Gastrocnemius medialis (tissue), 4 donors: ENCODE results near the gene CCDC192.

Experiments used
- CTCF ChIP-seq, 5 experiments: fragments of 450-650 bp in 3 of 5; fragments of 200-600 bp in 2 of 5; sonication (generic) in 2 of 5; IDR thresholded peaks in 4 of 5; conservative IDR thresholded peaks in 1 of 5; 1 replicate in 4 of 5; 2 replicates in 1 of 5; pipeline ENCODE4 v1.5.1; 2016 to 2019; ENCODE audit warnings: antibody characterized with exemption in 5 of 5, mild to moderate bottlenecking in 3 of 5, moderate library complexity in 3 of 5
- POLR2A ChIP-seq, 2 donors: fragments of 450-650 bp; IDR thresholded peaks; one replicate each; pipeline ENCODE4 v1.6.1; 2017; ENCODE audit warnings: antibody characterized with exemption in 2 of 2, mild to moderate bottlenecking in 2 of 2, moderate library complexity in 2 of 2

DNA sequence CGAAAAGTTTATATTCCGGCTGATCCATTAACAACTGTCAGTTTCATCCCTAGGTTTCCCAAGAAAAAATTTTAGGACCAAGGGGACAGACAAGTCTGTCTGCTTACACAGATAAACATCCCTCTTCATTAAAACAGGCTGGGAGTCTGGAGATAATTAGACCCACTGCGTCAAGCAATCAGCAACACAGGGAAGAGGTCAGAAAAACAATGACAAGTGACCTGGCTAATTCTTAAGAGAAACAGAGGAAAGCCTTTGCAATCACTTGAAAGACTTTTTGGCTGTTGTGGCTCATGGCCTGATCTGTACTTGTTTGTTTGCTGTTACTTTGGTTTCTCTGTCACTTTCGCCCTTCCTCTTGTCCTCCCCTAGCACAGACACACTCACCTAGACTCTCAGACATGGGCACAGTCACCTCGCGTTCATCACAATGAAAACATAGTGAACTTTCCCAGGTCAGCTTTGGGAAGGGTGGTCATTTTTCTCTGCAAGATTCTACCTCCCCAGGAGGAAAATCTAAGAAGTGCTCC is 2.9 kb upstream of the CCDC192 start:
- no peak for TF ChIP-seq CTCF (IDR thresholded peaks at IDR 0.05 in 4 of 5, conservative IDR thresholded peaks at IDR 0.05 in 1 of 5)
- TF ChIP-seq POLR2A (IDR thresholded peaks at IDR 0.05) = no peak
